Endometrial microvascular endothelial cells (primary cell): ENCODE measurements around the gene GRIK3. TPM values are rescaled to one million over a fixed set of nuclear protein-coding genes. Genes with fewer than 3 reads are reported as not detected.
"Not testable (repeated sequence)": the region's sequence is repeated elsewhere in the genome, so short reads cannot be mapped to it uniquely, and the experiment has no call there.

Experiments used
- in situ Hi-C: cut with HindIII; loops from 2 replicates; pipeline ENCODE4 v1.10.0; 2017; ENCODE audit warnings: low sequenced_read_pairs, low pct_unique_long_range_greater_than_20kb; ENCODE audit errors: inconsistent ontology term
- total RNA-seq: library from RNA; depleted of rRNA; stranded (reverse); fragments of >200 nt; gene quantifications from one replicate; pipeline ENCODE4 v1.2.3, GENCODE V29; 2015; ENCODE audit errors: inconsistent ontology term

The GRIK3 gene
- total RNA-seq, 1 donor from 2014 or later: not detected

DNA sequence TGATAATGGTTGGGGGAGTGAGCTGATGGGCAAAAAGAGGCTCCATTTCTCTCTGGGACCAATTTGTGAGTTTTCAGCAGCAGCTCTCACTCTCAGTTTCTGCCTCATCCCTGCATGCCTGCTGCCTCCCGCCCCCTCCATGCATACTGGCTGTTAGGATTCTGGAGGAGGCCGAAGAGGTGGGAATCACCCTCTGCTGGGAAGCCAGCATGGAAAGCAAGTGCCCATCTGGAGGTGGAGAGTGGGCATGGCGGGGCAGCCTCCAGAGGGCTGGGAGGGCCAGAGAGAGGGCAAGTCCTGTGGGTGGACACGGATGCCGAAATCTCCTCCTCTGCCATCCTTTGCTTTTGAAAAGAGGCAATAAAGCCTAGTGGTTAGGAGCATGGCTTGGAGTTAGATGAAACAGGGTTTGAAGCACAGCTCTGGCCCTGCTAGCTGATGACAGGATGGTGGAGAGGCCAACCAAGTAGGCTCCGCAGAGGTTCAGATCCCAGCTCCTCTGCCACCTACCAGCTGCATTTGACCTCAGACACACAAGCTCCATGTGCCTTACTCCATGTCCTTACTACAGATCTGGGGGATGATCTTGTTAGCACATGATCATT lies 113.4 kb downstream of the GRIK3 start:
- in situ Hi-C loops: no loop called here

GRCh38 chr1:36920371-36920770 lies 113.9 kb downstream of the GRIK3 start:
- in situ Hi-C loops: no loop called here

GRCh38 chr1:36919491-36920145 lies 114.7 kb downstream of the GRIK3 start:
- in situ Hi-C loops: no loop called here

DNA sequence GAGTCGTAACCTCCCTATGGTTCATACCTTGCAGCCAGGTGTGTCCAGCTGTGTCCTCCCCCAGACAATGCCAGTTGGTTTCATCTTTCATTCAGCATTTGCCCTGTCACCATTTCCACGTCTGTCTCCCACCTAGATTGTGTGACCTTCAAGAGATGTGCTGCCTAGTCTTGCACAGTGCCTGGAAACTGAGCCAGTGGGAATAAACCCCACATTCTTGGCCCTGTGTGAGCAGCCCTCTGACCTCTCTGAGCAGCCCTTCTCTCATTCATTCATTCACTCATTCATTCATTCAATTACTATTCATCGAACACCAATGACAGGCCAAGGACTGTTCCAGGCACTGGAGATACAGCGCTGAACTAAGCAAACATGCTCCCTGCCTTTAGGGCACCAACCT lies 115.7 kb downstream of the GRIK3 start:
- in situ Hi-C loops: no loop called here

GRCh38 chr1:36916542-36916941 lies 117.8 kb downstream of the GRIK3 start:
- in situ Hi-C loops: not testable (repeated sequence)

- in situ Hi-C loops: no loop called here
Observed at GRCh38 chr1:36913484-36914060, 120.7 kb downstream of the GRIK3 start.

DNA sequence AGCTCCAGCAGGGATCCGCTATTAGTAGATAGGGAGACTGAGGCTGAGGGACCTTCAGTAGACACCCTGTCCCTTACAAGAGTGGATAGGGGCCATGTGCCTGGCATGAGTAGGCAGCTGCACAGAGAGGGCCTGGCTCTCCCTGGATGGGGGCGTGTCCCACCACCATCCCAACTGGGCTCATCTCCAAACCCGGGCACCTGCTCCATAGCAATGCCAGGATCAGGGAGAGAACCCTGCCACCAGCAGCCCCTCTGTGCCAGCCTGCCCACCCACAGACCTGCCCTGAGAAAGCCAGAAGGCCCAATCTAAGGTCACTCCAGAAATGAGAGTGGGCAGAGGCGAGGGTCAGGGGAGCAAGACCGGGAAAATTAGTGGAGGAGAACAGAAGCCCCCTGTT lies 121.3 kb downstream of the GRIK3 start:
- in situ Hi-C loops: no loop called here

GRCh38 chr1:36912365-36912865 lies 121.9 kb downstream of the GRIK3 start:
- in situ Hi-C loops: no loop called here

DNA sequence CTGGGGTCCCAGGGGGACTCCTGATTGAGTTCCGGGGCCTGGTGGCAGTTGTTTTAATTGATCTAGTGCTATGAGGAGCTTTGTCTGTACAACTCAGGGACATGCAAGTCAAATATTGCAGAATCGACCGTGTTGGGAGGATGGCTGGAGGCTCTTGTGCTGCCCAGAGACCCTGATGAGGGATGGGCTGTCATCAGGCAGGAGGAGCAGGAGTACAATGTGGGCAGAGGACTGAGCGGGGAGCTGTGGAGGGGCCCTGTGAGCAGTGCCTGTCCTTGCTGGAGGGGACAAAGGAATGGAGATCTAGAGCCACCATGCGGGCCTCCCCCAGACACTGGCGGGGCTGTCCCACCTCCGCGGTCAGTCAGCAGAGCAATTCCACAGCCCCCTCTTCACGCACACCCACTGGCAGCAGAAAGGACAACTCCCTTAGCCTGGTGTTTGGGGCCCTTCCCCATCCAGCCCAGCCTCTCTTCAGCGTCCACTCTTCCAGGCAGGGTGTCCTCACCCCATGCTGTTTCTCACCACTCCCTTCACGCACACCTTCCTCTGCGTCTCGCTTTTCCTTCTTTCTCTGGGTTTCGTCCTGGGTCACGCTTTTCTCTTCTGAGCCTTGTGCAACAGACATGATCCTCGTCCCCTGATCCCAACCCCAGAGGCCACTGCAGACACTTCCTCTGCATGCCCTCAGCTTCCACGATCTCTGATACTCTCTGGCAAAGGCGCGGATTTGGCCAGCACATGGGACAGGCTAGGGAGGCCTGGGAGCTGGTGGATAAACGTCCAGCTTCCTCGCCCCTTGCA lies 122.6 kb downstream of the GRIK3 start:
- in situ Hi-C loops: no loop called here

DNA sequence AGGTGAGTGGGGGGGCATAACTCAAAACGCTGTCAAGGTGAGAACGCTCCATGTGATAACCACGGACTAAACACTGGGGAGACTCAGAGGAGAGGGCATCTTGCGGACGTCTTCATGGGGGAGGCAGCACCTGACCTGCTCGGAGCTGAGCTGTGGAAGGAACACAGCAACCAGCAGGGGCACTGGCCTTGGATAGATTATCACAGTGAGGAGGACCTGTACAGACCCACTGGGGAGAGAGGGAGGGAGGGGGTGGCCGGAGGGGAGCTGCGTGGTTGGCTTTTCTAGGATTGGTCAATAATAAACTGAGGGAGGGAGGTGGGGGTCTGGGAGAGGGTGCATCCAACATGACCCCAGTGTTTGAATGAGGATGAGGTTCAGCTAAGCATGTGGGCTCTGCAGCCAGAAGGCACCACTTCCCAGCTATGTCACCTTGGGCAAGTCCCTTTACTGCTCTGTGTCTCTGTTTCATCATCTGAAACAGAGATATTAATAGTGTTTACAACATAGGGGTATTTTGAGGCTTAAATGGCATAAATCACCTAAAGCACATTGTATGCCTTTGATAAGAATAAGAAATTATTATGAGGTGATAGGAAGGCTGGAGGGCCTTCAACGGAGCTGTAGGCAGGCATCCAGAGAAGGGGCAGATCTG lies 123.3 kb downstream of the GRIK3 start:
- in situ Hi-C loops: no loop called here

DNA sequence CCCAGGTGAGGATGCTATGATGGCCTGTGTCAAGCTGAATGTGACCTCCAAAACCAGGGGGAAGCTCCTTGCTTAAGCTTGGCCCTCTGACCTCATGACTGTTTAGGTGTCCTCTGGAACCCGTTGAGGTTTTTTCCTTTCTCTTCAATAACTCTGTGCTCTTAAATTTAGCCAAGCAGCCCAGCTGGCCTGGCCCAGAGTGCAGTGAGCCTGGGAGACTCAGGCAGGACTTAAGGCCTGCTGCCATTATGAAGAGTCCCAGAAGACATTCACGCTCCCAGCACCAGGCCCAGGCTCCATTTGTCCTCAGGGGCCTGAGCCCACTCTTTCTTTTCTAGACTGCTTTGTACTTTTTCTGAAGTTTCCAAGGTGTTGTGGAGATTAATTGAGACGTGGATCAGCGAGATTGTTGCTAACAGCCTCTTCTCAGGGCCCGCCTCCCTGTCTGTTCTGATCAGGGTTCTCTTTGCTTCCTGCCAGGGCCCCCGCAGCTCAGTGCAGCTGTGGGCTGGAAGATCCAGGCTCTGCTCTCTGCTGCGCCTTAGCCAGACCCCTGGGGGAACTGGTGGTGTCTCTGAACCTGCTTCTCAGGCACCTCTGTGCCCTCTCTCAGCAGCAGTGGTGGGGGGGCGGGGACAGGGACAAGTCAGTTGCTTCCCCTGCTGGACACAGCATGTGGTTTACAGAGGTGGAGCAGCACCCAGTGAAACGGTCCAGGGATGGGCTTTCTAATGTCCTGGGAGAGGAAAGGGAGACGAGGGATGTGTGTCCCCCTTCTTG lies 124.2 kb downstream of the GRIK3 start:
- in situ Hi-C loops: no loop called here

DNA sequence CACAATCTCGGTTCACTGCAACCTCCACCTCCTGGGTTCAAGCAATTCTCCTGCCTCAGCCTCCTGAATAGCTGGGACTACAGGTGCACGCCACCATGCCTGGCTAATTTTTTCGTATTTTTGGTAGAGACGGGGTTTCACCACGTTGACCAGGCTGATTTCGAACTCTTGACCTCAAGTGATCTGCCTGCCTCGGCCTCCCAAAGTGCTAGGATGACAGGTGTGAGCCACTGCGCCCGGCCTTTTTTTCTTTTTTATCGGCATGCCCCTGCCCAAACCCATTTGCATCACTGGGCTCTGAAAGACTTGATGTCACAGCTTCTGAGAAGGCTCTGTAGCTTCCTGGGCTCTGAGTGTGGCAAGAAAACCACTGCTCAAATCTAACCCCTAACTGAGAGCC lies 125.0 kb downstream of the GRIK3 start:
- in situ Hi-C loops: not testable (repeated sequence)

DNA sequence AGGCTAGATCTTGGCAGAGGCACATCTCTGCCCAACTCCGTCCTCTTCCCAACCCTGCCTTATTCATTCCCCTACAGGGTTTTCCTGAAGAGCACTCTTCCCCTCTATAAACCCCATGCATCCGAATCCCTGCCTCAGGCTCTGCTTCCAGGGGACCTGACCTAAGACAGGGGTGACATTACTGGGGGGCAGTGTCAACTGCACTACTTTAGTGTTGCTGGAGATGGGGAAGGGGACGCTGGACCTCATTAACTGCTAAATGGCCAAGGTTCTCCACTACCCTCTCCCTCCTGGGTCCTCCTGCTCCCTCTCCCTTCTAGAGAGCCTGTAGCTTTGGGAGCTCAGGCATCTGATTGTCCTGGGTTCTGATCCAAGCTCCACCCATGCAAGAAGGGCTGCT lies 126.2 kb downstream of the GRIK3 start:
- in situ Hi-C loops: no loop called here

GRCh38 chr1:36906555-36906954 lies 127.8 kb downstream of the GRIK3 start:
- in situ Hi-C loops: no loop called here

DNA sequence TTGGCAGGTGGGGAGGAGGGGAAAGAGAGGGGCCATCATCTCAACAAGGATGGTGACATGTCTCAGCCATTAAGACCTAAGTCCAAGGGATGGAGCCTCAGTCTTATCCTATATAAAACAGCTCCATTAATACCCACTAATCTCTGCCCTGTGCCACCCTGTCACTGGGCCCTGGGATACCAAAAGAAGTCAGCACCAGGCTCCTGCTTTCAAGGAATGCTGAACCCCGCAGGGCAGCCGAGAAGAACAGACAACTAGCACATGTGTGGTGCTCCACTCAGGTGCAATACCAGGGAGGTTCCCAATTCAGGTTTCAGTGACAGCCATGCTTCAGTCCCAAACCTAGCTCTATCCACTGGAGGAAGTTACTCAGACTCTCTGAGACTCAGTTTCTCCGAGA lies 128.4 kb downstream of the GRIK3 start:
- in situ Hi-C loops: no loop called here

- in situ Hi-C loops: no loop called here
Observed at GRCh38 chr1:36900128-36900527, 134.2 kb downstream of the GRIK3 start.

GRCh38 chr1:36897813-36898212 lies 136.5 kb downstream of the GRIK3 start:
- in situ Hi-C loops: not testable (repeated sequence)

DNA sequence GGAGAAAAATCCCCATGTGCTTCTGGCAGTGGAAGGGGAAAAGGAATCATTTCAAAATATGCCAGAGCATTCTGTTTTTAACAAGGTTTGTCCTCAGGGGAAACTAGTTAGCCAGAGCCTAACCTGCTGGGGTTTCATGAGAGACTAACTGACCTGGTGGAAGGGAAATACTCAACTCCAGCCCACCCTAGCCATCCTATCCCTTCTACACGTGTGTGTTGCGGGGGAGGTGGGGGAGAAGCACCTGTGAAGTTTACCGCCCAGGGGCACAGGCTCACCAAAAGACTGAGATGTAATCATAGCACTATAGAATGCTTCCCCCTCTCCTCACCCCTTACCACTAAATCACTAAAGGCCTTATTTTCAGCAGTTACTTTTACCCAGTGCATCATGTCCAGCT lies 139.5 kb downstream of the GRIK3 start:
- in situ Hi-C loops: no loop called here
